ENCODE measurements around the gene PIP5KL1. TPM values are rescaled to one million over a fixed set of nuclear protein-coding genes. Genes with fewer than 3 reads are reported as not detected.

PIP5KL1 gene
- total and polyA plus RNA-seq, 2 of the 8 experiments (the other 6 are each of a cell fraction or from before 2014, with no cell fraction given): 13.4 to 15.4 TPM

DNA sequence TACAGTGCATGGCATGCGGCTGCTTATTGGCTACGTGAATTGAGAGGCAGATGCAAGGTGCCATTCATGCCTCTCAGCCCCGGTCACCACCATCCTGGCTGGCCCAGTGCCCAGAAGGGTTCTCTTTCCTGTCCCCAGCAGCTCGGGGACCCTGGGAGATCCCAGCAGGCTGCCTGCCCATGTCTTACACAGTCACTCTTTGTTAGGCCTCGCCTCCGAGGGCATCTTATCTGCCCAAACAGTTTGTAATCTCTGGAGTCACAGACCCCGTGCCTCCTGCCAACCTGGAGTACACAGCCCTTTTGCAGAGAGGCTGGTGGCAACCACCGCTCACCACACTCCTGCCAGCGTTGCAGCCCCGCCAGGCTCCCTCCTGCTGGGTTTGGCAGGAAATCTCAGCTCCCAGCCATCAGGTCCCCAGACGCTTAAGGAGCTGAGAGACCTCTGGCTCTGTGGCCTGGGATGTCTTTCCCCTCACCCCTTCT lies 46.1 kb downstream of the PIP5KL1 start (continued):
- TF ChIP-seq, protein P1, sequence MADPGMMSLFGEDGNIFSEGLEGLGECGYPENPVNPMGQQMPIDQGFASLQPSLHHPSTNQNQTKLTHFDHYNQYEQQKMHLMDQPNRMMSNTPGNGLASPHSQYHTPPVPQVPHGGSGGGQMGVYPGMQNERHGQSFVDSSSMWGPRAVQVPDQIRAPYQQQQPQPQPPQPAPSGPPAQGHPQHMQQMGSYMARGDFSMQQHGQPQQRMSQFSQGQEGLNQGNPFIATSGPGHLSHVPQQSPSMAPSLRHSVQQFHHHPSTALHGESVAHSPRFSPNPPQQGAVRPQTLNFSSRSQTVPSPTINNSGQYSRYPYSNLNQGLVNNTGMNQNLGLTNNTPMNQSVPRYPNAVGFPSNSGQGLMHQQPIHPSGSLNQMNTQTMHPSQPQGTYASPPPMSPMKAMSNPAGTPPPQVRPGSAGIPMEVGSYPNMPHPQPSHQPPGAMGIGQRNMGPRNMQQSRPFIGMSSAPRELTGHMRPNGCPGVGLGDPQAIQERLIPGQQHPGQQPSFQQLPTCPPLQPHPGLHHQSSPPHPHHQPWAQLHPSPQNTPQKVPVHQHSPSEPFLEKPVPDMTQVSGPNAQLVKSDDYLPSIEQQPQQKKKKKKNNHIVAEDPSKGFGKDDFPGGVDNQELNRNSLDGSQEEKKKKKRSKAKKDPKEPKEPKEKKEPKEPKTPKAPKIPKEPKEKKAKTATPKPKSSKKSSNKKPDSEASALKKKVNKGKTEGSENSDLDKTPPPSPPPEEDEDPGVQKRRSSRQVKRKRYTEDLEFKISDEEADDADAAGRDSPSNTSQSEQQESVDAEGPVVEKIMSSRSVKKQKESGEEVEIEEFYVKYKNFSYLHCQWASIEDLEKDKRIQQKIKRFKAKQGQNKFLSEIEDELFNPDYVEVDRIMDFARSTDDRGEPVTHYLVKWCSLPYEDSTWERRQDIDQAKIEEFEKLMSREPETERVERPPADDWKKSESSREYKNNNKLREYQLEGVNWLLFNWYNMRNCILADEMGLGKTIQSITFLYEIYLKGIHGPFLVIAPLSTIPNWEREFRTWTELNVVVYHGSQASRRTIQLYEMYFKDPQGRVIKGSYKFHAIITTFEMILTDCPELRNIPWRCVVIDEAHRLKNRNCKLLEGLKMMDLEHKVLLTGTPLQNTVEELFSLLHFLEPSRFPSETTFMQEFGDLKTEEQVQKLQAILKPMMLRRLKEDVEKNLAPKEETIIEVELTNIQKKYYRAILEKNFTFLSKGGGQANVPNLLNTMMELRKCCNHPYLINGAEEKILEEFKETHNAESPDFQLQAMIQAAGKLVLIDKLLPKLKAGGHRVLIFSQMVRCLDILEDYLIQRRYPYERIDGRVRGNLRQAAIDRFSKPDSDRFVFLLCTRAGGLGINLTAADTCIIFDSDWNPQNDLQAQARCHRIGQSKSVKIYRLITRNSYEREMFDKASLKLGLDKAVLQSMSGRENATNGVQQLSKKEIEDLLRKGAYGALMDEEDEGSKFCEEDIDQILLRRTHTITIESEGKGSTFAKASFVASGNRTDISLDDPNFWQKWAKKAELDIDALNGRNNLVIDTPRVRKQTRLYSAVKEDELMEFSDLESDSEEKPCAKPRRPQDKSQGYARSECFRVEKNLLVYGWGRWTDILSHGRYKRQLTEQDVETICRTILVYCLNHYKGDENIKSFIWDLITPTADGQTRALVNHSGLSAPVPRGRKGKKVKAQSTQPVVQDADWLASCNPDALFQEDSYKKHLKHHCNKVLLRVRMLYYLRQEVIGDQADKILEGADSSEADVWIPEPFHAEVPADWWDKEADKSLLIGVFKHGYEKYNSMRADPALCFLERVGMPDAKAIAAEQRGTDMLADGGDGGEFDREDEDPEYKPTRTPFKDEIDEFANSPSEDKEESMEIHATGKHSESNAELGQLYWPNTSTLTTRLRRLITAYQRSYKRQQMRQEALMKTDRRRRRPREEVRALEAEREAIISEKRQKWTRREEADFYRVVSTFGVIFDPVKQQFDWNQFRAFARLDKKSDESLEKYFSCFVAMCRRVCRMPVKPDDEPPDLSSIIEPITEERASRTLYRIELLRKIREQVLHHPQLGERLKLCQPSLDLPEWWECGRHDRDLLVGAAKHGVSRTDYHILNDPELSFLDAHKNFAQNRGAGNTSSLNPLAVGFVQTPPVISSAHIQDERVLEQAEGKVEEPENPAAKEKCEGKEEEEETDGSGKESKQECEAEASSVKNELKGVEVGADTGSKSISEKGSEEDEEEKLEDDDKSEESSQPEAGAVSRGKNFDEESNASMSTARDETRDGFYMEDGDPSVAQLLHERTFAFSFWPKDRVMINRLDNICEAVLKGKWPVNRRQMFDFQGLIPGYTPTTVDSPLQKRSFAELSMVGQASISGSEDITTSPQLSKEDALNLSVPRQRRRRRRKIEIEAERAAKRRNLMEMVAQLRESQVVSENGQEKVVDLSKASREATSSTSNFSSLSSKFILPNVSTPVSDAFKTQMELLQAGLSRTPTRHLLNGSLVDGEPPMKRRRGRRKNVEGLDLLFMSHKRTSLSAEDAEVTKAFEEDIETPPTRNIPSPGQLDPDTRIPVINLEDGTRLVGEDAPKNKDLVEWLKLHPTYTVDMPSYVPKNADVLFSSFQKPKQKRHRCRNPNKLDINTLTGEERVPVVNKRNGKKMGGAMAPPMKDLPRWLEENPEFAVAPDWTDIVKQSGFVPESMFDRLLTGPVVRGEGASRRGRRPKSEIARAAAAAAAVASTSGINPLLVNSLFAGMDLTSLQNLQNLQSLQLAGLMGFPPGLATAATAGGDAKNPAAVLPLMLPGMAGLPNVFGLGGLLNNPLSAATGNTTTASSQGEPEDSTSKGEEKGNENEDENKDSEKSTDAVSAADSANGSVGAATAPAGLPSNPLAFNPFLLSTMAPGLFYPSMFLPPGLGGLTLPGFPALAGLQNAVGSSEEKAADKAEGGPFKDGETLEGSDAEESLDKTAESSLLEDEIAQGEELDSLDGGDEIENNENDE (IDR thresholded peaks at IDR 0.05; ENCODE audit: insufficient replicate concordance, low read length): no peak
- TF ChIP-seq JUND (IDR thresholded peaks at IDR 0.05; ENCODE audit: low read length) (no peak), GABPA (IDR thresholded peaks at IDR 0.05; ENCODE audit: borderline replicate concordance, insufficient read depth, low read length) (no peak), RFX5 (IDR thresholded peaks at IDR 0.05; ENCODE audit: borderline replicate concordance, low read depth, low read length) (no peak), EZH2 (IDR thresholded peaks at IDR 0.05; ENCODE audit: low read depth, low read length, severe bottlenecking) (no peak)
- TF ChIP-seq, protein P2, sequence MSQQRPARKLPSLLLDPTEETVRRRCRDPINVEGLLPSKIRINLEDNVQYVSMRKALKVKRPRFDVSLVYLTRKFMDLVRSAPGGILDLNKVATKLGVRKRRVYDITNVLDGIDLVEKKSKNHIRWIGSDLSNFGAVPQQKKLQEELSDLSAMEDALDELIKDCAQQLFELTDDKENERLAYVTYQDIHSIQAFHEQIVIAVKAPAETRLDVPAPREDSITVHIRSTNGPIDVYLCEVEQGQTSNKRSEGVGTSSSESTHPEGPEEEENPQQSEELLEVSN (IDR thresholded peaks at IDR 0.05): no peak
